Psoas muscle (tissue), 8 donors: Measurements from ENCODE around the gene CFTR. TPM values are rescaled to one million over a fixed set of nuclear protein-coding genes. Genes with fewer than 3 reads are reported as not detected.
"Not testable (repeated sequence)": the region's sequence is repeated elsewhere in the genome, so short reads cannot be mapped to it uniquely, and the experiment has no call there.

Experiments
- ATAC-seq, 4 donors: fragments of 200-7000 bp; cut with Tn5 transposase; one replicate each; pipeline ENCODE4 v1.9.1; 2020; ENCODE audit warnings: moderate library complexity in 3 of 4, mild to moderate bottlenecking in 2 of 4
- DNase-seq, 2 donors: peaks; one replicate each; pipeline ENCODE4 v3.0.0-alpha.2; 2020
- H3K27ac ChIP-seq: fragments of 200-600 bp; one replicate; pipeline ENCODE4 v1.8.0; 2022
- H3K27me3 ChIP-seq, 3 donors: fragments of 200-600 bp in 1 of 3; one replicate each; pipeline versions ENCODE4 v1.6.1 to v1.8.0; 2013 to 2022; ENCODE audit warnings: low read length in 2 of 3, mild to moderate bottlenecking in 2 of 3, moderate library complexity in 1 of 3; ENCODE audit not compliant: insufficient read depth in 3 of 3
- H3K36me3 ChIP-seq, 2 donors: fragments of 200-600 bp in 1 of 2; one replicate each; pipeline versions ENCODE4 v1.6.1 to v1.8.0; 2013 to 2022; ENCODE audit warnings: low read depth in 1 of 2, mild to moderate bottlenecking in 1 of 2, moderate library complexity in 1 of 2; ENCODE audit not compliant: insufficient read depth in 1 of 2
- H3K4me1 ChIP-seq: fragments of 200-600 bp; one replicate; pipeline ENCODE4 v1.8.0; 2022
- H3K4me3 ChIP-seq: fragments of 200-600 bp; one replicate; pipeline ENCODE4 v1.8.0; 2022; ENCODE audit warnings: mild to moderate bottlenecking
- H3K9me3 ChIP-seq: fragments of 200-600 bp; one replicate; pipeline ENCODE4 v1.8.0; 2022
- CTCF ChIP-seq: fragments of 200-600 bp; IDR thresholded peaks from one replicate; pipeline ENCODE4 v1.8.0; 2022; ENCODE audit warnings: antibody characterized with exemption
- WGBS, 3 donors: extraction: QIAGEN DNeasy Blood & Tissue Kit; methylation state at CpG; one replicate each; pipeline versions ENCODE4 v1.1.6 to v1.1.7; 2013; 5-methylcytosine and 5-hydroxymethylcytosine counted together
- intact Hi-C, 2 donors: fragments of 100-400 bp; cut with DNase I; formaldehyde crosslinking; loops; one replicate each; pipeline versions ENCODE4 v1.11.0 to v1.14.2; 2022
- polyA plus RNA-seq, 3 donors: library from polyadenylated mRNA; stranded (reverse); fragments of 200-250 nt; gene quantifications; one replicate each; pipeline ENCODE4 v1.2.3, GENCODE V29; 2013
- total RNA-seq, 4 donors: library from RNA; stranded (reverse); fragmentation: NEBNext Ultra II Directional in 2 of 4; extraction: Animal tissue kit (Norgen Biotek cat#: 25700) in 2 of 4; gene quantifications; one replicate each; pipeline versions ENCODE4 v1.2.1 to v1.2.4, GENCODE V29; 2021 to 2023
- donor health status: healthy with polysubstance abuse.
- donor health status: DM: no; HTN: no; CAD: no; lungs with moderate emphysema.
- donor health status: Bipolar disorder and iron deficiency.
- donor health status: healthy.
- donor health status: DM: yes; HTN: yes; CAD: no.
- donor health status: DM: no; HTN: no; CAD: no.
- donor health status: DM: no; HTN: no; CAD: no.
- donor health status: DM: yes; HTN: yes; CAD: no.

CFTR gene
- total and polyA plus RNA-seq, 7 donors = 0.01 to 0.06 TPM; not detected in 5

GRCh38 chr7:117505238-117505637 is 25.4 kb downstream of the CFTR start:
- Histone ChIP-seq H3K9me3 (no peaks in the 10 kb centered on the region), H3K36me3 (no peaks in the 10 kb centered on the region), H3K4me3 (no peak overlapping the region), H3K27ac (no peak overlapping the region), H3K4me1 (no peaks in the 10 kb centered on the region), H3K27me3 (no peaks in the 10 kb centered on the region)
- TF ChIP-seq CTCF = no peak
- WGBS, 3 donors = 67 to 71% (median 68%) methylated on average over 3 of the region's 3 CpGs
- no peak for ATAC-seq
- intact Hi-C loops = no loop called here
- DNase-seq = no peak

GRCh38 chr7:117508676-117509075 is 28.9 kb downstream of the CFTR start:
- intact Hi-C loops = no loop called here
- ATAC-seq = no peak
- 82 to 94% (median 83%) methylated on average over 1 of the region's 1 CpG for WGBS, 3 donors
- TF ChIP-seq CTCF = no peak
- no peaks in the 10 kb centered on the region for H3K27me3 ChIP-seq
- no peaks in the 10 kb centered on the region for H3K36me3 ChIP-seq
- H3K27ac ChIP-seq = no peak overlapping the region
- no peaks in the 10 kb centered on the region for H3K9me3 ChIP-seq
- no peaks in the 10 kb centered on the region for H3K4me1 ChIP-seq
- DNase-seq = no peak
- no peak overlapping the region for H3K4me3 ChIP-seq

- ATAC-seq = not testable (repeated sequence)
These were observed 37.4 kb downstream of the CFTR start for GRCh38 chr7:117517194-117517593.

GRCh38 chr7:117530390-117530789 is 50.6 kb downstream of the CFTR start:
- Histone ChIP-seq H3K27me3 (no peaks in the 10 kb centered on the region), H3K36me3 (no peaks in the 10 kb centered on the region), H3K4me3 (no peak overlapping the region), H3K9me3 (no peaks in the 10 kb centered on the region), H3K27ac (no peak overlapping the region), H3K4me1 (no peaks in the 10 kb centered on the region)
- intact Hi-C loops = no loop called here
- no peak for ATAC-seq
- TF ChIP-seq CTCF = no peak
- DNase-seq = no peak

More at GRCh38 chr7:117517194-117517593, 37.4 kb downstream of the CFTR start:
- H3K4me1 ChIP-seq, H3K36me3 ChIP-seq, H3K4me3 ChIP-seq, H3K27me3 ChIP-seq, DNase-seq, H3K27ac ChIP-seq, H3K9me3 ChIP-seq, intact Hi-C loops: not testable (repeated sequence)
- WGBS, 3 donors = 88 to 97% (median 95%) methylated on average over 1 of the region's 1 CpG

GRCh38 chr7:117531595-117532244 is 51.9 kb downstream of the CFTR start:
- H3K4me1 ChIP-seq = no peaks in the 10 kb centered on the region
- H3K27ac ChIP-seq = no peak overlapping the region
- H3K4me3 ChIP-seq = no peak overlapping the region
- WGBS, 3 donors = 82 to 84% (median 83%) methylated on average over 3 of the region's 3 CpGs
- DNase-seq = no peak
- TF ChIP-seq CTCF = no peak
- ATAC-seq = no peak
- intact Hi-C loops = no loop called here
- H3K27me3 ChIP-seq = no peaks in the 10 kb centered on the region
- no peaks in the 10 kb centered on the region for H3K9me3 ChIP-seq
- H3K36me3 ChIP-seq = no peaks in the 10 kb centered on the region
